Measurements from ENCODE around the gene PRPF40B. TPM values are rescaled to one million over a fixed set of nuclear protein-coding genes. Genes with fewer than 3 reads are reported as not detected.

PRPF40B gene
- total RNA-seq, 1 experiment from 2014 or later = 4.9 TPM

DNA sequence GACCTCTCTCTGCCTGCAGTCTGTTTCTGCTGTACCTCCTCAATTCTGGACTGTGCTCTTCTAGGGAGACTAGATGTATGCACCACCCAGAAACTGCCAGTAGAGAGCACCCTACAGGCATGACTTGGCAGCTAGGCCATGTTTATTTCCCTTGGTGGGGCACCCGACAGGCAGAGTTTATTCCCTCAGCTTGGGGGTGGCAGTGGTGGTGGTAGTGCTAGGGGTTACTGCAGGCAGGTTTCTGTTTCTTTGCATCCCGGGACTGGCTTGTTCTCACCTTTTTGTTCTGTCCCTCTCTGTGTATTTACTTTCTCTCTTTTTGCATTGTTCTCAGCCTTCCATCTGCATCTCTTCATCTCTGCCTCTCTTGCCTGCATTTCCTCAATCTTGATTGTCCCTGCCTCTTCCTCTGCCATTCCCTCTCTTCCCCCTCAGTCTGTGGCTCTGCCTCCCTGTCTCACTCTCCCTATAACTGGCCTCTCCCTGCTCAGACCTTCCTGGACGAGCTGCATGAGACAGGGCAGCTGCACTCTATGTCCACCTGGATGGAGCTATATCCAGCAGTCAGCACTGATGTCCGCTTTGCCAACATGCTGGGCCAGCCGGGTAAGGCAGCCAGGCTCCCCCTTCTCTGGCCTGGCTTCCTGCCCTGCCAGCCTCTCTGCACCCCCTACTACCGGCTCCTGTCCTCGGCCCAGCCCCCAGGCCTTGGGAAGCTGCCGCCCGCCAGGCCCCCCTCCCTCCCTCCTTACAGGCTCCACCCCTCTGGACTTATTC, 13.8 kb downstream of the PRPF40B start:
- Histone ChIP-seq H3K27ac (no peak overlapping the region), H3K27me3 (no peaks in the 10 kb centered on the region), H3K4me1 (peaks cover 4% of the 10 kb centered on the region; the same call in 1 of the 2 replicates), H3K4me3 (no peak overlapping the region), H3K9me3 (replicated peaks) (no peaks in the 10 kb centered on the region), H3K36me3 (no peaks in the 10 kb centered on the region)
- DNase-seq = peak; percentile 82 to 90

DNA sequence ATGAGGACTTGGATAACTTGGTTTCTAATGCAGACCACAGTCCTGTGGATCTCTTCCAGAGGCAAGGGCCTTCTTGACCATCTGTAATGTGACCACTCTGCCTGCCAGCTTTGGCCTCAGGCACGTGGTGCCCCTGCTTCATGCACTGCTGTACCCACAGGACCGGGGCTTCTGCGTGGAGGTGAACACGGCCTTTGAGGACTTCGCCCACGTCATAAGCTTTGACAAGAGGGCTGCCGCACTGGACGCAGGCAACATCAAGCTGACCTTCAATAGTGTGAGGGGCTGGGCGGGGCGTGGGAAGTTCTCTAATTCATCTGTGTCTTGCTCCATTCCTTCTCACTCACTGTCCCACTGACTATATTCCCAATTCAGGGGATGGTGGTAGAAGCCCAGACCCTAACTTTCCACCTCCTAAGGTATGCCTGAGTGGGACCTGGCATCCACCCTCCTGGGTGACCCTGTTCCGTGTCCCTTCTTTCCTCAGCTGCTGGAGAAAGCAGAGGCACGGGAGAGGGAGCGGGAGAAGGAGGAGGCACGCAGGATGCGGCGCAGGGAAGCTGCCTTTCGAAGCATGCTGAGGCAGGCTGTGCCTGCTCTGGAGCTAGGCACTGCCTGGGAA, 18.5 kb downstream of the PRPF40B start:
- Histone ChIP-seq H3K27me3 (no peaks in the 10 kb centered on the region), H3K27ac (no peak overlapping the region), H3K4me3 (no peak overlapping the region), H3K36me3 (peaks cover 27% of the 10 kb centered on the region), H3K9me3 (replicated peaks) (no peaks in the 10 kb centered on the region), H3K4me1 (peaks cover 4% of the 10 kb centered on the region; the same call in 1 of the 2 replicates)
- no peak for DNase-seq

DNA sequence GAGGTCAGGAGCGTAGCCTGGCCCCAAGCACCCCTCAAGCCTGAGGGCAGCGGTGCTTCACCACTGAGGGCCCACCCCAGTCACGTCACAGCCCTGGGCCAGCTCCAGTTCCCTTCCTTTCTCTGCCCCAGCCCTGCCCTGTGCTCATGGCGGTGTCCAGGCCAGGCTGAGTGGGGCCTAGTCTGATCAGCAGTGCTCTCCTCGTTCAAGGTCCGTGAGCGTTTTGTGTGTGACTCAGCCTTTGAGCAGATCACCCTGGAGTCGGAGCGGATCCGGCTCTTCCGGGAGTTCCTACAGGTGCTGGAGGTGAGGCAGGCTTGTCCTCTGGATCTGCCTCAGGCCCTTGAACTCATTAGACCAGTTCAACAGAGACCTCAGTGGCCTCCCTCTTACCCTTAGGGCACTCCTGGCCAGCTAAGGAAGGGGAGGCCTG, 19.0 kb downstream of the PRPF40B start:
- DNase-seq = no peak
- Histone ChIP-seq H3K4me3 (no peak overlapping the region), H3K27ac (no peak overlapping the region), H3K4me1 (no peaks in the 10 kb centered on the region; the same call in 1 of the 2 replicates), H3K9me3 (replicated peaks) (no peaks in the 10 kb centered on the region), H3K36me3 (peaks cover 32% of the 10 kb centered on the region), H3K27me3 (no peaks in the 10 kb centered on the region)

DNA sequence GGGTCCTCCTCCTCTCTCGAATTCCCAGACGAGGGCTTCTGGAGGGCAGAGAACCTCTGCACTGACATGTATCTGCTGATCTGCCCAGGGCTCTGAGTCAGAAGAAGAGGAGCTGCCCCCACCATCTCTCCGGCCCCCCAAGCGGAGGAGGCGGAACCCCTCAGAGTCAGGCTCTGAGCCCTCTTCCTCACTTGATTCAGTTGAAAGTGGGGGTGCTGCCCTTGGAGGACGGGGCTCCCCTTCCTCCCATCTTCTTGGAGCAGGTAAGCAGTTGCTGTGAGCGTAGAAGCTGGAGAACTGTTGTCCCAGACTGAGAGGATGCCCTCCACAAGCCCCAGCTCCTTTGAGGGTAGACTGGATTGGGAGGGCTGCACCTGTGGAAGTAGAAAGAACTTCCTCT, 19.8 kb downstream of the PRPF40B start:
- no peaks in the 10 kb centered on the region for H3K9me3 ChIP-seq (replicated peaks)
- H3K4me1 ChIP-seq = no peaks in the 10 kb centered on the region
- no peak overlapping the region for H3K4me3 ChIP-seq
- no peak overlapping the region for H3K27ac ChIP-seq
- no peaks in the 10 kb centered on the region for H3K27me3 ChIP-seq
- DNase-seq = no peak
- peaks cover 32% of the 10 kb centered on the region for H3K36me3 ChIP-seq

DNA sequence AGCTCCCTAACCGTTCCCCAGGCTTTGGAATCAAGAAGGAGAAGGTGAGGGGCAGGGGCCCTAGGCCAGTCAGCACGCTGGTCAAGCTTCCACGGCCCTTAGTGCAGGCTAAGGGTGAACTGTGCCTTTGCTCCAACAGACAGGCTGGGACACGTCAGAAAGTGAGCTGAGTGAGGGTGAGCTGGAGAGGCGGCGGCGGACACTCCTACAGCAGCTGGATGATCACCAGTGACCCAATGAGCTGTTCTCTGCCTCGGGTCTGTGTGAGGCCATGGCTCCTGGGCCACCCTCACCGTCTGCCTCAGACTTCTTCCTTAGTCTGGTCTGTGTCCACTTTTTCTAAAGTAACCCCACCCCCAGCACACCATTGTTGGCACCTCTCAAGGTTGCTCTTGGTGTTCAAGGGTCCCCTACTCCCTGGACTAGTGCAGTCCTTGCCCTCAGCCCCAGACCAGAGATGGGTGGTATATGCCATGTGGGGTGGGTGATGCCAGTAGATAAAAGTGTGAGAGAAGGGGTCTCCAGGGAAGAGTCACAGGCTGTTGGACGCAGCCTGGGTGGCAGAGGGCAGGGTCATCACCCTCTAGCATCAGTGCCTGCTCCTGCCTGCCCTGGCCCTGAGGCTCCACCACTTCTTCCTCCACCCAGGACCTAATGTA, 20.7 kb downstream of the PRPF40B start:
- H3K9me3 ChIP-seq (replicated peaks) = no peaks in the 10 kb centered on the region
- H3K36me3 ChIP-seq = peaks cover 41% of the 10 kb centered on the region
- no peaks in the 10 kb centered on the region for H3K4me1 ChIP-seq
- no peak overlapping the region for H3K4me3 ChIP-seq
- H3K27me3 ChIP-seq = no peaks in the 10 kb centered on the region
- no peak for DNase-seq
- H3K27ac ChIP-seq = no peak overlapping the region

DNA sequence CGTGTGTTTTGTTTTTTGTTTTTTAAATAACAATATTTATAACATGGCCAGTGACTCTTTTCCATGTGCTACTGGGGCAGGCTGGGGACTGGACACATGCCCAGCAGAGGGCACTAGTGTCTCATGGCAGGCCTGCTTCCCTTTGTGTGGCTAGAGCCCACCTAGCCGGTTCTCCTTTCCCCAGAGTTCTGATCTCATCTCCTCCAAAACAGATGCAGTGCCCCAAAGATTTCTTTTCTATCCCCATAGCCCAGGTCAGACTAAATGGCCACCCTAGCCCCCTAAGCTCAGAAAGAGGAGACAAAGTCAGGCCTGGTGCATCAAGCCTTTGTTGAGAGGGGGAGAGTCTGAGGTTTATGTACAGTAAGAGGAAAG, 21.2 kb downstream of the PRPF40B start:
- no peaks in the 10 kb centered on the region for H3K27me3 ChIP-seq
- DNase-seq = peak; percentile 77 to 89
- H3K36me3 ChIP-seq = peaks cover 41% of the 10 kb centered on the region

DNA sequence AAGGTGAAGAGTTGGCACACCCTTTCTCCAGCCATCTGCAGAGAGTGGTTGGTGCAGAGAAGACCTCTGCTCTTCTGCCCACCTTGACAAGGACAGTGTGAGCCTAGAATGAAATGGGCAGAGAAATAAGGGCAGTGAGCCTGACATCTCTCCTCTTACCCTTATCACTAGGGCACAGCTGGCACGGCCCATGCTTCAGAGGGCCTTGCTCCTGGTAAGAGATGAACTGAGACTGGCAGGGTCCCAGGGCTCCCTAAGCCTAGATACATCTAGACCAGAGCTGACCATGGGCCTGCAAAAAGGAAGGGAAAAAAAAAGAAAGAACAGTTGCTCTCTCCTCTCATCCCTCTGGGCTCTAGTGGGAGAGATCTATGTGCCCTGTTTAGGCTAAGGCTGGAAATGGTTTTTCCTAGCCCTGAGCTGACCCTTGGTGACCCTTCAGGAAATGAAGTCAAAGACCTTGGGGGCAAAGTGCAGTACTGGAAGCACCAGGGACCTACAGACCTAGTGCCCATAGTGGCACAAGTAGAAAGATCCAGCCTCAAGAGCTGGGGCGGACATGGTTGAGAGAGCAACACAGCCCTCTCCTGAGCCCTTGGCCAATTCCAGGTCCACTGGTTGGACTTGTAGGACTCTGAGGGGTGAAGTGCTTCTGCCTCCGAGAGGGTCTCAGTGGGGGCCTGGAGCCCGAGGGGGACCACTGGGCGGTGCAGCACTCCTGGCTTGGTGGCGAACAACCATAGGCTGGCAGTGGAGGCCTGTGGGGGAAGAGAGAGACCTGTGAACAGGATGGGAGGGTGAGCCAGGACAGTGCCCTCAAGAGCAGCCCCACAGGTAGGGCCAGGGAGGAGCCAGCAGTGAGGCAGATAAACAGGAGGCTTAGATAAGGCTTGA, 22.0 kb downstream of the PRPF40B start:
- Histone ChIP-seq H3K36me3 (peaks cover 43% of the 10 kb centered on the region), H3K27ac (no peak overlapping the region), H3K9me3 (replicated peaks) (no peaks in the 10 kb centered on the region), H3K27me3 (no peaks in the 10 kb centered on the region), H3K4me1 (no peaks in the 10 kb centered on the region), H3K4me3 (no peak overlapping the region)
- no peak for DNase-seq

More for the DNA sequence above, 21.2 kb downstream of the PRPF40B start:
- Histone ChIP-seq H3K4me3 (no peak overlapping the region), H3K27ac (no peak overlapping the region), H3K9me3 (replicated peaks) (no peaks in the 10 kb centered on the region), H3K4me1 (no peaks in the 10 kb centered on the region)

DNA sequence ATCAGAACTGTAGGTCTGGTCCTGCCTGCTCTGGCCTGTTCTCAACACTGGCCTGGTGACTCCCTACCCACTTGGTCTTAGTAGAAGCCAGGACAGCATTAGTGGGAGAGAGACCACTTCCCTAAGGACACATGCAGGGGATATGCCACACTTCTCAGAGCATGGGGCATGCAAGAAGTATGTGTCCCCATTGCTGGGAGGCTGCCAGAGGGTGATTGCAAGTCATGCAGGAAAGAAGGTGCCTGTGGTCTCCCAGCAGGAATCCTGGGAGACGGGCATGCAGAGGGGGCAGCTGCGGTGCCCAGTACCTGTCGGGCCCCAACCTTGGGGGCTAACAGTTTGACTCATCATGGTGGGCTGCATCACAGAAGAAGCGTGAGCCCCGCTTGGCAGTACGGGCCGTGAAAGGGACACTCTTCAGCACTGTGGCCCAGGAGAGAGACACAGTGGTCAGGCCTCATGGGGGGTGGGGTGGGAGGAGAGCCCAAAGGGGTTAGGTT, 23.0 kb downstream of the PRPF40B start:
- Histone ChIP-seq H3K4me1 (no peaks in the 10 kb centered on the region), H3K27ac (no peak overlapping the region), H3K9me3 (replicated peaks) (no peaks in the 10 kb centered on the region), H3K4me3 (no peak overlapping the region), H3K27me3 (no peaks in the 10 kb centered on the region), H3K36me3 (peaks cover 47% of the 10 kb centered on the region)
- DNase-seq = no peak

DNA sequence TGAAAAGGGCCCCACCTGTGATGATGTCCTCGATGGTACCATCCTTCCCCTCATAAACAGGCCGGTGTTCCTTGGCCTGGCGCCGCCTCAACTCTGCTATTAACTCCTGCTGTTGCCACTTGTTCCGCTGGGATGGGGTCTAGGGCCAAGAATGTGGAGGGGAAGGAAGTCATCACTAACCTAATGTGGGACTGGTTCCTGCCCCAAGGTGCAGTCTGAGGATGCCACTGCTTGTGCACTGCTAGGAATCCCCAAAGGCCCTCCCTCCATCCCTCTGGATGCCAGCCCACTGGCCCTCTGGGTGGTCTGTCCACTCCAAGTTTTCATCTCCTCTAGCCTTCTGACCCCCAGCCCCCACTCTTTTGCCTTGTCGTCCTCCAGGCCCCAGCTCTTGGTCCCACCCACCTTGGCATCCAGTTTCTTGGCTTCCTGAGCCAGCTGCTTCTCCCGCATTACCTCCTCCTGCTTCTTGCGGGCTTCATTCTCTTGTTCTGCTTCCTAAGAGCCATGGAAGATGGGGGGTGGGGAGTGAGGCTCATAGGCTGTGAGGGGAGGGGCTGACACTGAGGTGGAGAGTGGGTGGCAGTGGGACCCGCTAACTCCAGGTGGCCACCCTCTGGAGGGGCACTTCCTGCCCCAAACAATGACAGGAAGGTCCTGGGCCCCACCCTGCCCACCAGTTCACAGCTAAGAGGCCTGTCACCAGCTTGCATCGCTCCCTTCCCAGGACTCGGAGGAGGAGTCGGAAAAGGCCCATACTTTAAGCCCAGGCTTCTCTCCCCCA, 23.7 kb downstream of the PRPF40B start:
- no peak overlapping the region for H3K4me3 ChIP-seq
- H3K4me1 ChIP-seq = no peaks in the 10 kb centered on the region
- peaks cover 47% of the 10 kb centered on the region for H3K36me3 ChIP-seq
- no peak for DNase-seq
- no peaks in the 10 kb centered on the region for H3K27me3 ChIP-seq
- no peaks in the 10 kb centered on the region for H3K9me3 ChIP-seq (replicated peaks)
- no peak overlapping the region for H3K27ac ChIP-seq

DNA sequence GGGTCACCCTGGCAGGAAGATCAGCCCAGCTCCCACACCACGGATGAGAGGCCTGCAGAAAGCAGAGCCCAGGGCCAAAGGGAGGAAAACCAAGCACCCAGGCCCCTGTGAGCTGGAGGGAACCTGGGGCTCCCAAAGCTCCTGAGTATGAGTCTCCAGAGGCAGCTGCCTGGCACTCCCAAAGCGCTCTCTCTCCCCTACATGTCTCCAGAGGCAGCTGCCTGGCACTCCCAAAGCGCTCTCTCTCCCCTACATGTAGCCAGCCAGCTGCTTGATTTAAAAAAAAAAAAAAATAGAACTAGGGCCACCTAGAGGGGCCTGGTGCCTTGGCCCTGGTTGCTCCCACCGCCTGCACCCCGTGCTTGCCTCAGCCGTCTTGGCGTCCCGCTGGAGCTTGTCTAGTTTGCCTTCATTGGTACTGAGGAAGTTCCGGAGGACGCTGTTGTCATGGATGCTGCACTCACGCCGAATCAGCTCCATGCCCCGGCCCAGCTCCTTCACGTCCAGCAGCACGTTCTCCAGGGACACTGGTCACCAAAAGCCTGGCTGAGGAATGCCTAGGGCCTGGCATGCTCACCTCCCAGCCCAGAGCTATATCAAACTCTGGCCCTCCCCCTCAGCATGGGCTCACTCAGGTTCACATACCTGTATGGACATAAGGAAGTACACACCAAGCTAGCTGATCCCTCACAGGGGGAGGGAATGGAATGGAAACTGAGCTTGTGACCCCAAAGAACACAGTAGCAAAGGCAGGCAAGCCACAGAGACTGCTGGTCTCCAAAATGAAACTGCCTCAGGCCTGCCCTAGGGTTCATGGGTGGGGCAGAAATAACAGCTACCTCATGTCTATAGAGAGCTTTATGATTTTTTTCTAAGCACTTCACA, 24.7 kb downstream of the PRPF40B start:
- peaks cover 50% of the 10 kb centered on the region for H3K36me3 ChIP-seq
- H3K27ac ChIP-seq = no peak overlapping the region
- no peaks in the 10 kb centered on the region for H3K4me1 ChIP-seq

DNA sequence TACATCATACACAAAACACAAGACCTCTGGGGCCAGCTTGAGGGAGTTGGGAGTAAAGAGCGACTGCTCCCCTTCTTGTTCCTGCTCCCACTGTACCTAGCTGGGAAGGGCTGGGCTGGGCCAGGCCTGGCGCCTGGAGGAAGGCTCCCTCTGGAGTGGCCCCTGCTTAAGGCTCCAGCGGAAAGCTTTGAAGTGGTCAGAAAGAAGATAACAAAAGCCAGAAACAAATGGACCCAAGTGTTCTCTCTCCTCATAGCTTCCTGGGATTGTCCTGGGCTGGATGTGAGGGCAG, 25.3 kb downstream of the PRPF40B start:
- no peaks in the 10 kb centered on the region for H3K4me1 ChIP-seq
- H3K9me3 ChIP-seq (replicated peaks) = no peaks in the 10 kb centered on the region
- H3K27ac ChIP-seq = no peak overlapping the region
- H3K27me3 ChIP-seq = no peaks in the 10 kb centered on the region
- H3K36me3 ChIP-seq = peaks cover 46% of the 10 kb centered on the region
- no peak overlapping the region for H3K4me3 ChIP-seq
- DNase-seq = no peak

More for the DNA sequence above, 24.7 kb downstream of the PRPF40B start:
- Histone ChIP-seq H3K4me3 (no peak overlapping the region), H3K9me3 (replicated peaks) (no peaks in the 10 kb centered on the region), H3K27me3 (no peaks in the 10 kb centered on the region)
- DNase-seq = no peak

DNA sequence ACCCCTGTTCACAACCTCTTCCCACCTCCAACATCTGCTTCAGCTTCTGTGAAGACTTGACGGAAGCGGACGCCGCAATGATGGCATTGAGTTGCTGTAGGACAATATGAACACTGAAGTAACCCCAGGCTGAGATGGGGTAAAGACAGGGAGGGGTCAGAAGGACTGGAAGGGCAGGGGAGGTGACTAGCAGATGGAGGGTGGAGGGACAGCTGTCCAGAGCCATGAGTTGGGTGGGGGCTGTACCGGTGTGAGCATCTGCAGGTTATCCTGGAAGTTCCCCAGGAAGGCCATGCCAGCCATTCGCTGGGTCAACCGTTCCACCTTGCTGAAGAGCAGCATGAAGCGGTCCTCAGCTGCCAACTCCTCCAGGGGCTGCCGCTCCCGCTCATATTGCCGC, 26.1 kb downstream of the PRPF40B start:
- Histone ChIP-seq H3K36me3 (peaks cover 41% of the 10 kb centered on the region), H3K27me3 (no peaks in the 10 kb centered on the region)
- no peak for DNase-seq

DNA sequence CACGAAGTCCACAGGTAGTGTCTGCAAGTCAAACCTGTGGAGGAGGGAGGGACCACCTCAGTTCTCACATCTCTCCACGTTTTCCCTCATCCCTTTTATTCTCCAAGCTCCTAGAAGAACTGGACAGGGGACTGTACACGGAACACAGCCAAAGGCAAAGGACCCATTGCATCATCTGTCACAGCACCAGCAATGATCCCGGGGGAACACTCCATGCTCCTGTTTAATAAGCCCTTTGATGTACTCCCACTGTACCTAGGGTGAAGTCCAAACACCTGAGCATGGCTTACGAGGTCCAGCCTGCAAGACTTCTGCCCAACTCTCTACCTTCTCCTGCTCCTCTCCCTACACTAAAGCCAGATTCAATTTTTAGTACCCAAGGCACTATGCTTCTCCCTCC, 26.5 kb downstream of the PRPF40B start:
- Histone ChIP-seq H3K36me3 (peaks cover 45% of the 10 kb centered on the region), H3K4me3 (no peak overlapping the region)
- DNase-seq = no peak

More for the DNA sequence above, 26.1 kb downstream of the PRPF40B start:
- no peaks in the 10 kb centered on the region for H3K4me1 ChIP-seq
- no peaks in the 10 kb centered on the region for H3K9me3 ChIP-seq (replicated peaks)
- no peak overlapping the region for H3K27ac ChIP-seq
- H3K4me3 ChIP-seq = no peak overlapping the region

More for the DNA sequence above, 26.5 kb downstream of the PRPF40B start:
- no peaks in the 10 kb centered on the region for H3K9me3 ChIP-seq (replicated peaks)
- no peak overlapping the region for H3K27ac ChIP-seq
- no peaks in the 10 kb centered on the region for H3K27me3 ChIP-seq
- no peaks in the 10 kb centered on the region for H3K4me1 ChIP-seq
